Measurements from ENCODE around the gene POLRMT.

The POLRMT gene

DNA sequence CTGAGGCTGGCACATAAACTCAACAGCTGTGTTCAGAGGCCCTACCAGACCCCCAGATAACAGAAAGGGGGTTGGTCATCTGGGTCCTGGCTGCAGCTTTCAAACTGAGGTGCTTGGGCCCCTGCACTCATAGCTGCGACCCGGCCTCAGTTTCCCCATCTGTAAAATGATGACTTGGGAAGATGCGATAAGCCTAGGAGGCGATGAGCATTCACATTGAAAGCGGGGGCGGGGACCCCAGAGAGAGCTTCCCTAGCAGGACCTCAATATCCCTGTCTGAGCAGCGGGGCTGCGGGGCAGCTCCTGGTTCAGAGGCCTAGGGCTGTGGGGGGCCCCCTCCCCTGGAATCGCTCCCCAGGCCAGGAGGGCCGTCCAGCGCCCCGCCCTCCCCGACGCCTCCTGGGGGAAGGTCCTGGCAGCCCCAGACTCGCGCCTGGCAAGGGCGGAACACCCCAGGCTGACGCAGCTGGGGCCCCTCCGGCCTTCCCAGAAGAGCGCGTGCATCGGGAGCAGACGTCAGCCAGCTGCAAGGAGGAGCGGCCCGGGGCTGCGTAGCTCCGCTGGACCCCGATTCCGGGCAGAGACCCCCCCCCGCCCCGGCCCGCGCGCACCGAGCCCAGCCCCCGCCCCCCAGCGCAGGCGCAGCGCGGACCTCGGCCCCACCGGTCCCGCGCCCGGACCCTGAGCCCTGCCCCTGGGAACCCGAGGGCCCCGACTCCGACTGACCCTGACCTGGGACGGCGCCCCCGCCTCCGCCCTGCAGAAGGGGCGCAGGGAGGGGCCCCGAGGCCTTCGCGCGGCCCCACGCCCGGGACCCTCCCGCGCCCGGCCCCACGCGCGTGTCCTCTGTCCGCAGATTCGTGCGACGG lies 46.3 kb upstream of the POLRMT start (continued):
- TF ChIP-seq ZNF148 (tag by site-specific recombination; IDR thresholded peaks at IDR 0.05; ENCODE audit: borderline replicate concordance) (no peak), ZNF2 (tag by site-specific recombination; IDR thresholded peaks at IDR 0.05) (no peak), ZNF202 (tag by site-specific recombination; IDR thresholded peaks at IDR 0.05; ENCODE audit: borderline replicate concordance) (no peak), ZBTB10 (tag by site-specific recombination; IDR thresholded peaks at IDR 0.05) (peak; percentile 55; the same call in 1 of the 2 replicates), KLF1 (tag by site-specific recombination; IDR thresholded peaks at IDR 0.05) (peak; percentile 56), KLF8 (tag by site-specific recombination; IDR thresholded peaks at IDR 0.05) (no peak), ZNF266 (tag by site-specific recombination; IDR thresholded peaks at IDR 0.05; ENCODE audit: low read depth) (no peak), ZNF792 (tag by site-specific recombination; IDR thresholded peaks at IDR 0.05) (no peak), ZSCAN18 (tag by site-specific recombination; IDR thresholded peaks at IDR 0.05) (no peak), ZNF335 (tag by site-specific recombination; conservative IDR thresholded peaks at IDR 0.05) (peak; percentile 69), GLIS2 (tag by site-specific recombination; IDR thresholded peaks at IDR 0.05) (peak; percentile 59), ZNF302 (tag by site-specific recombination; IDR thresholded peaks at IDR 0.05; ENCODE audit: low read depth) (no peak), ZNF426 (tag by site-specific recombination; IDR thresholded peaks at IDR 0.05) (no peak), KLF10 (tag by site-specific recombination; IDR thresholded peaks at IDR 0.05) (no peak), ZNF155 (tag by site-specific recombination; IDR thresholded peaks at IDR 0.05) (no peak), ZNF704 (tag by site-specific recombination; IDR thresholded peaks at IDR 0.05) (no peak), MZF1 (tag by site-specific recombination; IDR thresholded peaks at IDR 0.05; ENCODE audit: borderline replicate concordance) (no peak), TRIM28 (IDR thresholded peaks at IDR 0.05; ENCODE audit: borderline replicate concordance, low read length) (no peak), ZBTB8A (tag by site-specific recombination; IDR thresholded peaks at IDR 0.05) (peak; percentile 54; the same call in 1 of the 2 replicates), ZNF169 (tag by site-specific recombination; IDR thresholded peaks at IDR 0.05) (no peak), FEZF1 (tag by site-specific recombination; IDR thresholded peaks at IDR 0.05) (no peak), ZNF776 (tag by site-specific recombination; IDR thresholded peaks at IDR 0.05; ENCODE audit: borderline replicate concordance) (no peak), ZNF501 (tag by site-specific recombination; IDR thresholded peaks at IDR 0.05) (no peak), ZNF560 (tag by site-specific recombination; IDR thresholded peaks at IDR 0.05; ENCODE audit: borderline replicate concordance) (no peak), PRDM1 (tag by site-specific recombination; IDR thresholded peaks at IDR 0.05) (no peak), ZNF548 (tag by site-specific recombination; IDR thresholded peaks at IDR 0.05) (no peak), ZBTB20 (tag by site-specific recombination; IDR thresholded peaks at IDR 0.05) (peak; percentile 33; the same call in 1 of the 2 replicates), ZNF19 (tag by site-specific recombination; IDR thresholded peaks at IDR 0.05; ENCODE audit: low read depth) (no peak)
- TF ChIP-seq, protein P1, sequence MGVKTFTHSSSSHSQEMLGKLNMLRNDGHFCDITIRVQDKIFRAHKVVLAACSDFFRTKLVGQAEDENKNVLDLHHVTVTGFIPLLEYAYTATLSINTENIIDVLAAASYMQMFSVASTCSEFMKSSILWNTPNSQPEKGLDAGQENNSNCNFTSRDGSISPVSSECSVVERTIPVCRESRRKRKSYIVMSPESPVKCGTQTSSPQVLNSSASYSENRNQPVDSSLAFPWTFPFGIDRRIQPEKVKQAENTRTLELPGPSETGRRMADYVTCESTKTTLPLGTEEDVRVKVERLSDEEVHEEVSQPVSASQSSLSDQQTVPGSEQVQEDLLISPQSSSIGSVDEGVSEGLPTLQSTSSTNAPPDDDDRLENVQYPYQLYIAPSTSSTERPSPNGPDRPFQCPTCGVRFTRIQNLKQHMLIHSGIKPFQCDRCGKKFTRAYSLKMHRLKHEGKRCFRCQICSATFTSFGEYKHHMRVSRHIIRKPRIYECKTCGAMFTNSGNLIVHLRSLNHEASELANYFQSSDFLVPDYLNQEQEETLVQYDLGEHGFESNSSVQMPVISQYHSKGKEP (tag by site-specific recombination; IDR thresholded peaks at IDR 0.05): no peak
- TF ChIP-seq, protein P2, sequence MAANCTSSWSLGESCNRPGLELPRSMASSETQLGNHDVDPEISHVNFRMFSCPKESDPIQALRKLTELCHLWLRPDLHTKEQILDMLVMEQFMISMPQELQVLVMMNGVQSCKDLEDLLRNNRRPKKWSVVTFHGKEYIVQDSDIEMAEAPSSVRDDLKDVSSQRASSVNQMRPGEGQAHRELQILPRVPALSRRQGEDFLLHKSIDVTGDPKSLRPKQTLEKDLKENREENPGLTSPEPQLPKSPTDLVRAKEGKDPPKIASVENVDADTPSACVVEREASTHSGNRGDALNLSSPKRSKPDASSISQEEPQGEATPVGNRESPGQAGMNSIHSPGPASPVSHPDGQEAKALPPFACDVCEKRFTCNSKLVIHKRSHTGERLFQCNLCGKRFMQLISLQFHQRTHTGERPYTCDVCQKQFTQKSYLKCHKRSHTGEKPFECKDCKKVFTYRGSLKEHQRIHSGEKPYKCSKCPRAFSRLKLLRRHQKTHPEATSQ (tag by site-specific recombination; IDR thresholded peaks at IDR 0.05): no peak
